Measurements from ENCODE around the gene PPP1R1B.

The PPP1R1B gene

GRCh38 chr17:39621523-39622379 is 5.0 kb upstream of the PPP1R1B start:
- in situ Hi-C loops (cut with HindIII; ENCODE audit: low sequenced_read_pairs): no loop called here
- TF ChIP-seq CTCF (IDR thresholded peaks at IDR 0.05; ENCODE audit: low read depth, low read length): peak; percentile 100
- H3K4me3 ChIP-seq (ENCODE audit: low read depth, low read length): no peak overlapping the region
- DNase-seq (ENCODE audit: low read depth, low spot score): peak; percentile 77

GRCh38 chr17:39622380-39623006 is 4.3 kb upstream of the PPP1R1B start:
- no peak overlapping the region for H3K4me3 ChIP-seq (ENCODE audit: low read depth, low read length)
- DNase-seq (ENCODE audit: low read depth, low spot score): no peak
- TF ChIP-seq CTCF (IDR thresholded peaks at IDR 0.05; ENCODE audit: low read depth, low read length): no peak
- in situ Hi-C loops (cut with HindIII; ENCODE audit: low sequenced_read_pairs): no loop called here

- peak; percentile 95 for TF ChIP-seq CTCF (IDR thresholded peaks at IDR 0.05; ENCODE audit: low read depth, low read length)
- no peak overlapping the region for H3K4me3 ChIP-seq (ENCODE audit: low read depth, low read length)
- in situ Hi-C loops (cut with HindIII; ENCODE audit: low sequenced_read_pairs): no loop called here
- DNase-seq (ENCODE audit: low read depth, low spot score): peak; percentile 36
These were observed 3.3 kb upstream of the PPP1R1B start for GRCh38 chr17:39623356-39623950.

GRCh38 chr17:39624313-39624712 is 2.4 kb upstream of the PPP1R1B start:
- in situ Hi-C loops (cut with HindIII; ENCODE audit: low sequenced_read_pairs): no loop called here
- TF ChIP-seq CTCF (IDR thresholded peaks at IDR 0.05; ENCODE audit: low read depth, low read length): no peak

GRCh38 chr17:39625198-39625785 is 1.5 kb upstream of the PPP1R1B start:
- no peak overlapping the region for H3K4me3 ChIP-seq (ENCODE audit: low read depth, low read length)
- no peak for DNase-seq (ENCODE audit: low read depth, low spot score)
- in situ Hi-C loops (cut with HindIII; ENCODE audit: low sequenced_read_pairs): no loop called here
- no peak for TF ChIP-seq CTCF (IDR thresholded peaks at IDR 0.05; ENCODE audit: low read depth, low read length)

More at GRCh38 chr17:39624313-39624712, 2.4 kb upstream of the PPP1R1B start:
- H3K4me3 ChIP-seq (ENCODE audit: low read depth, low read length): no peak overlapping the region
- DNase-seq (ENCODE audit: low read depth, low spot score): no peak

- in situ Hi-C loops (cut with HindIII; ENCODE audit: low sequenced_read_pairs): no loop called here
- no peak for DNase-seq (ENCODE audit: low read depth, low spot score)
- no peak for TF ChIP-seq CTCF (IDR thresholded peaks at IDR 0.05; ENCODE audit: low read depth, low read length)
- peak overlapping the region; percentile 37 for H3K4me3 ChIP-seq (ENCODE audit: low read depth, low read length)
These were observed 427 bp downstream of the PPP1R1B start for GRCh38 chr17:39627047-39627711.
